ENCODE results near the gene DHX15.

The DHX15 gene

DNA sequence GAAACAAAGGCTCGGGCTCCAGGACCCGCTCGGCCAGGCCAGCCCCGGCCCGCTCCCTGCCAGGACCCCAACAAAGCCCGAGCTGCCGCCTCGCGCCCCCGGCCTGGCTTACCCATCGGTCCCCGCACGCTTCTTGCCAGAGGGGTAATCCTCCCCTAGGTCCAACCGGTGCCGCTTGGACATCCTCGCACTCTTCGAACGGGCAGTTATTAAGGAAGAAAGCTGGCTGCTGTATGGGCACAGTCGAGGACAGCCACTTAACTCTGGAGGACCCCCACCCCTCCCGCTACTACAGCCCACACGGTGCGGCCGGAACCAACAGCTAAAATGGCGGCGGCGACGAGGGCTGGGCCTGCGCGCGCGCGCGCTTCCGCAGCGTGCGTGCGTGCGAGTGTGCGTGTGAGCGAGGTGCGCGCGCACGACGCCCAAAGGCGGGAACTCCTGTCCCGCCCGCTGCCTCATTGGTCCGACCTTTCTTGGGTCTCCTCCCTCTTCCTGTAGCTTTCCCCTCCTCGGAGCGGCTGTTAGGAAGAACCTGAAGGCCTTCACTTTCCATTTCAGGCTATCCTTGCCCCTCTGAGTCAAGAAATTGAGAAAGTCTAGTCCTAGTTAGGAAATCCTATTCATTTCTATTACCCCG, at the start of gene DHX15:
Gene DHX15, minus strand, starts transcription at position 344 of the 640 bp plus-strand sequence. Its CDS starts 161 bp downstream, at position 183.
- DNase-seq (ENCODE audit: low read depth) = peak; percentile 81

DNA sequence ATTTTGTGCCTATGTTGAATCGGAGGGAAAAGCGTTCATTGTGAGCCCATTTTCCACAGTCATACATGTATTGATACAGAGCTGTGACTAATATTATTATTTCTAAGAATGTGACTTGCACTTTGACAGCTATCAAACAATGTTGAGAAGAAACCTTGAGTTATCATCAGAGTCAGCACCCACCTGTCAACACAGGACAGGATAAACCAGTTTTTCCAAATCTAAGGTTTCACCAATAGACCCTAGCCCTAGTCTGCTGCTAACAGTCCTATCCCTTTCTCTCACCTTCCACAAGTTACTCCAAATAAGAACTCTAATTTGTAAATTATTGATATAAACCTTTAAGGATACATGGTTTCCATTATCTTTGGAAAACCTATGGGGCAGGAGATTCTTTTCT, 47.7 kb upstream of the DHX15 start:
- DNase-seq (ENCODE audit: low read depth) = no peak

DNA sequence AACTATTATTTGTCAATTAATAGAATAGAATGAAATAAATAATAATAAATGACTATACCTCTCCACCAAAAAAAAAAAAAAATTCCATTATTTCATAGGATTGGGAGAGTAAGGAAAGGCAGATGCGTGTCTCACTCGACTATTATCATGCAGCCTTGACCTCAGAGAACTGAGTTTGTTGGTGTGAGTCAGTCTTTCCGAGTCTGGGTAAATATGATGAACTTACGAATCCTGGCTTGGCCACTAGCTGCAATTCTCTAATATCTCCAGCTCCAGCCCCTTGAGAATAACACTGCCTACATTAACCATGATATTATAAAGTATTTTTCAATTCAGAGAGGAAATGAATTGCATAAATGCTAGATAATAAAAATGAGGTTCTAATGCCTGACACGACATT, 46.6 kb upstream of the DHX15 start:
- DNase-seq (ENCODE audit: low read depth) = no peak

DNA sequence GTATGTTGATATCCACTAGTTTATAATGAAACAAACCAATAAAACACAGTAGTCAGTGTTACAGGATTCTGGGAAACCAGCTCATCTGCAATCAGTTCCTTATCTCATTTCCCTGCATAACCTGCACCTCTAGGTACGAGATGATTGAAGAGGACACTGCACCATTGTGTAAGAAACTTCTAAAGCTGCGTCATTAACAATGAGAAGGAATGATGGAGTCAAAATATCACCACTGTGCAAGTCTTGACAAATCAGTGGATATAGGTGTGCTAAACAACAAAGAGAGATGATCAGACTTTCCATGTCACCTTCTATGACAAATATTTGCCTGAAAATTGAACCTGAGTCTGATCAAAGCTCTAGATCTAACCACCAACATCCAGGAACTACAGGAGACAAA, 40.7 kb upstream of the DHX15 start:
- DNase-seq (ENCODE audit: low read depth) = no peak

DNA sequence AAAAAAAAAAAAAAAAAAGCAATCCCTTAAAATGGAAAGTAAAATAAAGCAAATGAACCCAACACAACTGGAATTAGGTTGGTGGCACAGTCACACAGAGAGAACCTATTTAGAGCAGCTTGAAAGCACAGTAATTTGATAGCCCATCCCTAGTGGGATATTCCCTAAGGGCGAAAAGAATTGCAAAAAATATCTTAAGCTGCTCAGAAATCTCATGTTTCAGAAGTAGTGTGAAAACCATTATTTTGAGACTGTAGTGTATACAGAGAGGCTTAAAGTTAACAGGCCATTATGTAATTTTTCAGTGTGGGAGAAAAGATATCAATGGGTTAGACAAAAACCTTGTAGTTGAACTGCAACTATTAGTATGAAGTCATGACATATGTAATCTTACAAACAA, 40.0 kb upstream of the DHX15 start:
- DNase-seq (ENCODE audit: low read depth) = no peak

DNA sequence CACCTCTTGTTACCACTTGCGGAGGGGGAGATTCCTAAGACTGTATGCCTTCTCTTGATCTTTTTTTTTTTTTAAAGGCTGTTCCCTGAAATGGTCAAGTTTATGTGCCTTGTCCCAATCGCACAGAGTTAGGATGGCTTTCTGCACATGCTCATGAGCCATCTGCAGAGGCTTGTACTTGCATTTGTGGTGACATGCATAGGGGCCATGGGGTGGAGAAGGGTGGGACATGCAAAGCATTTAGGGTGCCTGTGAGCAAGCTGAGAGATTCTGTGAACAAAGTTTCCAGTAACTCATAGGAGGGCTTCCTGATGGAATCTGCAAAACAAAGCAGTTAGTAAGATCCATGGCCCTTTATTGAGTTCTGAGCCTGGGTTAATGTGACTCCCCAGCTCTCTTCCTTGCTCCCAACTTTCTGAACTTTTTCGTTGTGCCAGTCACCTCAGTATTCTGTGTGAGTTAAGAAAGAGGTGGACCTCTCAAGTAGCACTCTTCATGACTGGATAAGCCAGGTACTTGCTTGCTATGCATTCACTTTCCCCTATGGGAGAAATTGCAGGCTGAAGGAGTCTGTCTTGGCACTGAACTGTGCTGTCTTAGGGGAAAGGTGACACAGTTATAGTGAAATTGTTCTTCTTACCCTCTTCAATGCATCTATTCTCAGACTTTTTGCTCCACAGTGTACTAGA, 37.9 kb upstream of the DHX15 start:
- no peak for DNase-seq (ENCODE audit: low read depth)

DNA sequence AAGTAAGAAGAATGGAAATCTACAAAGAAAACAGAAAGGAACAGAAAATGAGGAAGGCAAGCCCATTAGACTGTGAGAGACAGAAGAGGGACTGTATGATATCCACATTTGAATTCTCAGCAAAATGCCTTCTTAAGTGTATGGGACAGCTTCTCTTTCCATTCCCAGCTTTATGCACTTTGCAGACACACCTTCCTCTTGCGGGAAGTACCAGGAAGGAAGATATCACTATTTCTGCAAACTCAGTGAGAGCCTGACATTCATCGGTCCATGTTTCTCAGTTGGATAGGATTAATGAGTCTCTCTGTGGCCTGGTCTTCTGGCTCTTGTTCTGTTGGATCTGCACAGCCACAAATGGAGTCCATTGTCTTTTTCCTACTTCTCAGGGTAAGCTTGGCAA, 31.6 kb upstream of the DHX15 start:
- no peak for DNase-seq (ENCODE audit: low read depth)

DNA sequence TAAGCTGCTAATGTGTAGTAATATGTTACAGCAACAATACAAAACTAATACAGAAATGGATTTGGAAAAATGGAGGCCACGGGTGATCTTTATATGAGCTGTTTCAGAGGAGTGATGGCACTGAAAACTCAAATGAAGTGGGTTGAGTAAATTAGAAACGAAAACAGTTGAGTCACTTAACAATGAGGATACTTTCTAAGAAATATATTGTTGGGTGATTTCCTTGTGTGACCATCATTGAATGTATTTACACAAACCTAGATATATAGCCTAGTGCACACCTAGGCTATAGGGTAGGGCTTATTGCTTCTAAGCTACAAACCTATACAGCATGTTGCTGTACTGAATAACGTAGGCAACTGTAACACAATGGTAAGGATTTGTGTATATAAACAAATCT, 30.5 kb upstream of the DHX15 start:
- DNase-seq (ENCODE audit: low read depth) = no peak

DNA sequence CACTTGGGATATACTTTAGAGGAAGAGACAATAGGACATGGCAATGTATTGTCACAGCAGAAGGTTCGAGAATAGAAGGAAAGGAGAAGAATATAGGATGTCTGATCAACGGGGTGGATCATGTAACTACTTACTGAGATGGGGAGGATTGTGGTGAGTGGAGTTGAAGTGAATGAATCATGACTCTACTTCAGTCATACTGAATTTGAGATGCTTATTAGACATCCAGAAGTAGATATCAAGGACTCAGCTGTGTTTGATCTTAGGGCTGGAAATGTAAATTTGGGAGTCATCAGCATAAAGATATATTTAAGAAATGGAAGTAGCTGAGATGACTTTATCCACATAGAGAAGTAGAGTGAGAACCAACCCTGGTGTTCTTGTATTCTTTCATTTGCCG, 29.1 kb upstream of the DHX15 start:
- DNase-seq (ENCODE audit: low read depth) = no peak

DNA sequence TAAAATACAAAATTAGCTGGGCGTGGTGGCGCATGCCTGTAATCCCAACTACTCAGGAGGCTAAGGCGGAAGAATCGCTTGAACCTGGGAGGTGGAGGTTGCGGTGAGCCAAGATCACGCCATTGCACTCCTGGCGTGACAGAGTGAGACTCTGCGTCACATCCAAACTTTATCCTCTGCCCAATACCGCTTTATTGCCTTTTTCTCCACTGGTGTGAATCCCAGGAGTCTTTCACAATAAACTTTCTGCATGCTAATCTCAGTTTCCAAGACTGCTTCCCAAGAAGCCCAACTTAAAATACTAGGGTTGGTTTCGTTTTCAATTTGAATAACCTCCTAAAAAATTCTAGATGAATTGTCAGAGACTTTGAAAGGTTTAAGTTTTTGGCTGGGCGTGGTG, 27.2 kb upstream of the DHX15 start:
- DNase-seq (ENCODE audit: low read depth) = no peak

DNA sequence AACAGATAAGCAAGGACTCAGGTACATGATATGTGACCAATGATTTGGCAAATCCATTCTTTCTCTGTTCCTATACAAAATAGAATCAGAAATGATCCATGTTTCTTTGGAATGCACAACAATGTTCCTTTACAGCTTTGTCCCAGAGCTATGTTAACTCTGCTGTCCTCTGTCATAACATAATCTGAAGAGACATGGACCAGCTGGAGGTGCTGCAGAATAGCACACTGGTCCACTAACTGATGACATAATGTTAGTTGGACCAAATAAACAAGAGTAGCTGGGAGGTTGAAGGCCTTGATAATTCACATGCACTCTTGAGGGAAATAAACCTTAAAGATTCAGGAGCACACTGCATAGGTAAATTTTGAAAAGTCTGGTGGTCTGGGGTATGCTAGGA, 23.0 kb upstream of the DHX15 start:
- DNase-seq (ENCODE audit: low read depth) = no peak

DNA sequence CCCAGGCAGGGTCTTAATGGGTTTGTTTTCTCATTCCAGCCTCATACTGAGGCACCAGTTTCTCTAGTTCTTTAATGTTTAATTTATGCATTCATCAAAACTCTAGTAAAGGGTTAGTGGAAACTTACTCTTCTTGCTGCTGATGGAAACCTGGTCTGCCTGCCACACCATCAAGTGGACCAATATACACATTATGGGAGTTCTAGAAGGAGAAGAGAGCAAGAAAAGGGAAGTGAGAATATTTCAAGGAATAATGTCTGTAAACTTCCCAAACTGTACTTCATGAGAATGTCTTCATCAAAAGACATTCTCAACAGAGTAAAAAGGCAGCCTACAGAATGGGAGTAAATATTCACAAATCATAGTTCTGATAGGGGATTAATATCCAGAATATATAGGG, 20.9 kb upstream of the DHX15 start:
- DNase-seq (ENCODE audit: low read depth) = no peak

DNA sequence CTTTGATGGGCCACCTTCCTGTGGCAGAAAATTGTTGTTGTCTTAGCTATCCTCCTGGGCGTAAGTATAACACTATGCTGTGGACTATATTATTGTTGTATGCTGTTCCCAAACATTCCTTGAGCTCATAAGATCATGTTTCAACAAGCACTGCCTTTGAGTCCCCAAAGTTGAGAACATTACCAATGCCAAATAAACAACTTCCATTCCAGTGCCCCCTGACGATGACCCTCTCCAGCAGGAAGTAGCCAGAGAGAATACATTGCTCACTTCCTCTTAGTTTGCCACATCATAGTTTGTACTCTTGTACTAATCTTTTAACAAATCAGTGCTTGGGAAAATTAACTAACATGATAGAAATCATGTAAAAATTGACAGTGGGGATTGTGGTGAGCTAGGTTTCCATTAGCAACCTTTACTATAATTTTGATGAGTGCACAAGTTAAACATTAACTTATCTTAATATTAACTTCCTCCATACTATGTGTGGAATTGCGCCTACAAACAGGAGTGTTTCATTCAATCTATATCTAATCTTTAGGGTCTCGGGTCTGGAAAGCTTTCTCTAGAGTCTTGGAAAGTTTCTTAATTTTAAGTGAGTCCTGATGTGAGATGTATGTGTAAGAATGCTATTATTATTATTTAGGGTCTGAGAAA, 20.3 kb upstream of the DHX15 start:
- DNase-seq (ENCODE audit: low read depth) = no peak

DNA sequence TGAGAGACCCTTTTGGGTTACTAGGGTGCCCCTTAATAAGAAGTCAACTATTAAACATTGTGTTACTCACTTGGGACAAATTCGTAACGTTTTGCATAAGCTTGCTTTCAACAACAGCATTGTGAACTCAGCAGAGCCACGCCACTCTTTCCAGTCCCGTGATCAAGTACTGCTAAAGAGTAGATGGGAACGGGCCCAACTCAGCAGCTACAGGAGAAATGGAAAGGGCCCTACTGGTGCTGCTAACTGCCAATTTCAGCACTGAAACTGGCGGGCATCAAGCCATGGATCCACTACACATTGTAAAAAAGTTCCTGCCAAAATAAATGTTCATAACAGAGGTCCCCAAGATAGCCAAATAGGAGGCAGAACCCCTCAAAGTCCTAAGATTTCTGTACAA, 19.0 kb upstream of the DHX15 start:
- no peak for DNase-seq (ENCODE audit: low read depth)

DNA sequence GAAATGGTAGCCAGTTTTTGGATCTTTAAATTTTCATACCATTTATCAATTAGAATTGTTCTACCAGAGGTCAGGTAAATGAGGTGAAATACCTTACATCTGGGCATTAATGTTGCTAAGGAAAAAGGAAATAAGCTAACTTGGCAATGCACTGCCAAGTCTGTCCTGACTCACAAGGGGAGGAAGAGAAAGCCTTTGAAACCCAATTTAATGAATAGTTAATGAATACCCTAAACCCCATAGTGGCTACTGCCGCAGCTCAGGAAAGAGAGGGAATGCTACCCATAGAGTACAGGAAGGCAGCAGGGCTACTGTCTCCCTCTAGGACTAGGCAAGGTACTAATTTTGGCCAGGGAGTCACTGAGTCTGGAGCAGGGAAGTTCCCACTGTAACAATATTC, 16.8 kb upstream of the DHX15 start:
- DNase-seq (ENCODE audit: low read depth) = no peak

DNA sequence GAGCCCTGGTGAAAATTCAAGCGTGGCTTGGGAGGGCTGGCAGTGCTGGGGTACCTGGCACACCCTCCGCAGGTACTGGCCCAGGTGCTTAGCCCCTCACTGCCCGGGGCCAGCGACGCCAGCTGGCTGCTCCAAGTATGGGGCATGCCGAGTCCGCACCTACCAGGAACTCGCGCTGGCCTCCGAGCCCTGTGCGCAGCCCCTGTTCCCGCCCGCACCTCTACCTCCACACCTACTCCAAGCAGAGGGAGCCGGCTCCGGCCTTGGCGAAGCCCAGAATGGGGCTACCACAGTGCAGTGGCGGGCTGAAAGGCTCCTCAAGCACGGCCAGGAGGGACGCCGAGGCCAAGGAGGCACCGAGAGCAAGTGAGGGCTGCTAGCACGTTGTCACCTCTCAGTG, 14.9 kb upstream of the DHX15 start:
- DNase-seq (ENCODE audit: low read depth) = no peak

DNA sequence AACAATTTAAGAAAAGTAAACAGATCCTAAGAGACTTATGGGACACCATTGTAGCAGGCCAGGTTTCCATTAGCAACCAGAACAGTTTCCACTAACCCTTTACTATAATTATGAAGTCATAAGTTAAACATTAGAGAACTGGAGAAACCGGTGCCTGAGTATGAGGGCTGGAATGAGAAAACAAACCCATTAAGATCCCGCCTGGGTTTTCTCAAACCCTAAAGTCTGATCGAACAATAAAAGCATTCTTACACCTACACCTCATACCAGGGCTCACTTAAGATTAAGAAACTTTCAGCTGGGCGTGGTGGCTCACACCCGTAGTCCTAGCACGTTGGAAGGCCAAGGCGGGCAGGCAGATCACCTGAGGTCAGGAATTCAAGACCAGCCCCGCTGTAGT, 13.7 kb upstream of the DHX15 start:
- DNase-seq (ENCODE audit: low read depth) = no peak

DNA sequence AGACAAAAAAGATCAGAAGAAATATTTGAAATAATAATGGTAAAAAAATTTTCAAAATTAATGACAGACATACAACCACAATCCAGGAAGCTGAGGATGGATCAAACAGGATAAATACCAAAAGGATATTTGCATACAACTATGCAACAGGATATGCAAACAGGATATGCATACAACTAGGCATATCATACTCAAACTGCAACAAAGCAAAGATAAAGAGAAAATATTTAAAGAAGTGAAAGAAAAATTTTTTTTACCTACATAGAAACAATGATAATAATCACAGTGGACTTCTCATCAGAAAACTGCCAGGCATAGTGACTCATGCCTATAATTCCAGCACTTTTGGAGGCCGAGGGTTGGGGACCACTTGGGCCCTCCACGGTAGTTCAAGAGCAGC, 11.3 kb upstream of the DHX15 start:
- DNase-seq (ENCODE audit: low read depth) = no peak

DNA sequence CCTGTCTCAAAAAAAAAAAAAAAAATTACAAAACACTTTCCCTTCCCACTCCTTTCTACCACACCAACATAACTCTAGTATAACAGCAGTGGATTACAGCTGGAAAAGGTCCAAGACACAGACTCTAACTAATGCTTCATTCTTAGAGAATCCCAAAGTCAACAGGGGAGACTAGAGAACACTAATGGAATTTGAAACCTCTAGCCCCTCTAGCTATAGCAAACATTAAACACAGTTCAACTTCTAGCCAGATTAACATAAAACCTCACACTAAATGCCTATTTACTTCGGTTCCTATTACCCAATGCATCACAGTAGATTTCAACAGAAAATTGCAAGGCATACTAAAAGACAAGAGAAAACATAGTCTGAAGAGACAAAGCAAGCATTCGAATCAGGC, 10.5 kb upstream of the DHX15 start:
- no peak for DNase-seq (ENCODE audit: low read depth)

DNA sequence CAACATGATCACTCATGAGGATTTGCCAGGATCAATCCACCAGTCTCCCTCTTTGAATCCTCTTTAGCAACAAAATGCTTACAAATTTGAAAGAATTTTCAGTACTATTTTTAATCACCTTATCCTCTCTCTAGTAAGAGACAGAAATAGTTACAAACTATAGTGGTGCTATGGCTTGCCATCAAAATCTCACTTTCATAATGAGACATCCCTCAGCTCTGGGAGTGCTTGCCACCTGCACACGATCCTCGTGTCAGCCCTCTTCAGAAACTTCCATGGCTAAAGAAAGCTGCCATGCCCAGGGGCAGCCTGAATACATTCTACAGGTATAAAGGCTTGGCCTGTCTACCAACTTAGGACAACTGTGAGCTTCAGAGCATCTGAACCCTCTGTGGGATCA, 5.1 kb upstream of the DHX15 start:
- DNase-seq (ENCODE audit: low read depth) = no peak

DNA sequence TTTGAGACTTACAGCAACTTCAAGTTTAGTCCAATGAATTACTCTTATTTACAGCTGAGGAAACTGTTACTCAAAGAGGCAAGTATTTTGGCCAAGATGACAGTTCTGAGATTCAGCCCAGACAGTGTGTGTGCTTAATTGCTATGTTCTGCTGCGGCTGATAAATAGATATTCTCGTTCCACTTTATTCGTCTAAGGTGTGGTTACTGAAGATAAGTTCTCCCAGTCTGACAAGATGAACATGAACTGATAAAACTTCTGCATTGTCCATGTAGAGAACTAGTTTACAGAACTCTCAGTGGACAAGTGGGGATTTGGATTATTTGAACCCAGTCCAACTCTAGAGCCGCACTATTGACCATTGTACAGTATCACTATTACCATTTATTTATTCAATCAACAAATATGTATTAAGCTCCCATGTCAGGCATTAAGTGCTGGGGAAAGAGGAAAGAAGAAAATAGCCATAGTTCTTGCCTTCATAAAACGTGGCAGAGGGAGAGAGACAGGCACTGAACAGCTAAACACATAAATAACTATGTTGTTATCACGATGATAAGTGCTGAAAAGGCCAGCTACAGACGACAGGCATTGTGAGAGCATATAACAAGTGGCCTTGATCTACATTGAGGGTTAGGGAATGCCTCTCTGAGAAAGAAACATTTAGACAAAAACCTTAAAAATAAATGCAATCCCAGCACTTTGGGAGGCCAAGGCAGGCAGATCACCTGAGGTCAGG, 4.0 kb upstream of the DHX15 start:
- DNase-seq (ENCODE audit: low read depth) = no peak

DNA sequence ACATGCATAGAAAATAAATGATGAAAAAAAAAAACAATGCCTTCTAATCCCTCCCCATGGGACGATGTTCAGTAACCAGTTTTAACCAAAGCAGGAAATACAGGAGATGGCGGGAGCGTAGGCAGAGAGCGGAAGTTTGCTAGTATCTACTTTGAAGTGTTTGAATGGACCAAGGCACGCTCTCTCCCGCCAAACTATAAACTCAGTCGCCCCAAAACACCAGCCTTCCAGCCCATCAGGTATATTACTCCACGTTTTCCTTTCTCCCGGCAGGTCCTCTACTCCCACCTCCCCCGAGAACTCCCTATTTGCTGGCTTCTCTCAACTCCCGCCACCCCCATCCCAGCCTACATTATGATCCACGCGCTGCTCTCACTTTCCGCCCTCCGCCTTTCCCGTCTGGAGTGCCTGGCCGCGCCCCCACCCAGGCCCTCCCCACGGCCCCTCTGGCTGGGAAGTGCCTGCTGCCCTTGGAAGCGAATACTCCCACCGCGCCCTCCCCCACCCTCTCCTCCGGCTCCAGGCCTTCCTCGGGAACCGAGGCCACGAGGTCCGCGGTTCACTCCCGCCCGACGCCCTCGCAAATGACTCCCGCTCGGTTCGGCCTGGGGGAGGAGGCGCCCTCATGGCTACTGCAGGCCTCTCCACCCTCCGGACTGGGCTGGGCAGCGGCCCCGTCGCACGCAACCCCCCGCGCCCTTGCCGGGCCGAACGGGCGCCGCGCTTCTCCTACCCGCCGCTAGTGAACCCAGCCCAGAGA, 723 bp downstream of the DHX15 start:
- no peak for DNase-seq (ENCODE audit: low read depth)
